HCT116 (cell line): ENCODE data around the gene HSPA12A. TPM values are rescaled to one million over a fixed set of nuclear protein-coding genes. Genes with fewer than 3 reads are reported as not detected.

Experiments used
- ATAC-seq: fragments of 200-7000 bp; cut with Tn5 transposase; 2 replicates; pipeline ENCODE4 v1.9.1; 2020; ENCODE audit warnings: mild to moderate bottlenecking, moderate library complexity
- BruUV-seq: library from RNA; stranded (reverse); fragments of 400-500 nt; replicated peaks from 2 replicates; lab custom pipeline; 2021; lab: Mats Ljungman, UMichigan
- CTCF ChIA-PET: fragments of 300-600 bp; sonication (Branson Sonifier 250); formaldehyde crosslinking; loops from one replicate; lab custom pipeline; 2021; ENCODE audit warnings: antibody characterized with exemption; lab: Charles Lee
- POLR2A ChIA-PET: fragments of 300-600, 350-600 bp; sonication (Branson Sonifier 250); formaldehyde crosslinking; loops from one replicate; lab custom pipeline; 2021; ENCODE audit warnings: antibody characterized with exemption; lab: Charles Lee
- RAD21 ChIA-PET, 2 experiments: fragments of 300-600 bp; sonication (Branson Sonifier 250); formaldehyde crosslinking; loops; one replicate each; lab custom pipeline; 2023; ENCODE audit warnings: low total read pairs in 2 of 2; ENCODE audit not compliant: uncharacterized antibody in 2 of 2, unreplicated experiment in 2 of 2, low non-redundant PET in 1 of 2; lab: Charles Lee
- DNase-seq: peaks from one replicate; pipeline ENCODE4 v3.0.0-alpha.2; 2010; ENCODE audit warnings: low read depth, low spot score
- H2AFZ ChIP-seq: fragments of 200-600 bp; shearing (Covaris generic), sonication (generic); 2 replicates; pipeline ENCODE4 v1.6.1; 2017; ENCODE audit warnings: low read depth, mixed run types, mixed read lengths, antibody characterized with exemption, low read length; ENCODE audit not compliant: poor library complexity, severe bottlenecking
- H3K27ac ChIP-seq: 2 replicates; pipeline ENCODE4 v1.5.1; 2012; ENCODE audit warnings: low read depth, low read length
- H3K27me3 ChIP-seq: fragments of 200-600 bp; sonication (generic); 2 replicates; pipeline ENCODE4 v1.6.1; 2016; ENCODE audit warnings: mixed run types, low read length, mixed read lengths; ENCODE audit not compliant: insufficient read depth
- H3K36me3 ChIP-seq, 2 experiments: fragments of 200-500 bp in 1 of 2; fragments of 200-600 bp in 1 of 2; sonication (Bioruptor generic) in 1 of 2; sonication (generic) in 1 of 2; 2 replicates each; pipeline versions ENCODE4 v1.5.1 to v1.6.1; 2014 to 2016; ENCODE audit warnings: low read length in 2 of 2, inconsistent platforms in 1 of 2, mixed read lengths in 1 of 2, mixed run types in 1 of 2; ENCODE audit not compliant: insufficient read depth in 2 of 2, control insufficient read depth in 1 of 2
- H3K4me1 ChIP-seq, 2 experiments: fragments of 200-600 bp in 1 of 2; sonication (generic) in 1 of 2; 2 replicates each; pipeline versions ENCODE4 v1.5.1 to v1.6.1; 2012 to 2017; ENCODE audit warnings: low read length in 2 of 2, inconsistent platforms in 1 of 2, mild to moderate bottlenecking in 1 of 2, mixed read lengths in 1 of 2, mixed run types in 1 of 2, moderate library complexity in 1 of 2; ENCODE audit not compliant: insufficient read depth in 2 of 2, control insufficient read depth in 1 of 2
- H3K4me2 ChIP-seq: fragments of 200-600 bp; sonication (generic); 2 replicates; pipeline ENCODE4 v1.6.1; 2017; ENCODE audit warnings: mixed run types, low read length, mixed read lengths
- H3K4me3 ChIP-seq, 2 experiments: fragments of 200-600 bp in 1 of 2; sonication (generic) in 1 of 2; replicated peaks in 1 of 2; 2 replicates each; pipeline ENCODE4 v1.5.1; 2011 to 2016; ENCODE audit warnings: low read length in 2 of 2, control low read depth in 1 of 2, low read depth in 1 of 2, mild to moderate bottlenecking in 1 of 2, mixed read lengths in 1 of 2, mixed run types in 1 of 2
- H3K79me2 ChIP-seq: fragments of 200-600 bp; sonication (generic); 2 replicates; pipeline ENCODE4 v1.6.1; 2017; ENCODE audit warnings: mild to moderate bottlenecking, mixed run types, low read length, moderate library complexity, mixed read lengths; ENCODE audit not compliant: insufficient read depth
- H3K9ac ChIP-seq: fragments of 200-600 bp; sonication (generic); 2 replicates; pipeline ENCODE4 v1.6.1; 2016; ENCODE audit warnings: low read length, mixed read lengths
- H3K9me2 ChIP-seq: fragments of 200-600 bp; sonication (generic), shearing (Covaris generic); 2 replicates; pipeline ENCODE4 v1.6.1; 2017; ENCODE audit warnings: mixed run types, mild to moderate bottlenecking, moderate library complexity; ENCODE audit not compliant: insufficient read depth
- H3K9me3 ChIP-seq, 2 experiments: fragments of 200-500 bp in 1 of 2; fragments of 200-600 bp in 1 of 2; sonication (Bioruptor generic) in 1 of 2; sonication (generic) in 1 of 2; 2 replicates each; pipeline ENCODE4 v1.6.1; 2014 to 2017; ENCODE audit warnings: low read length in 2 of 2, mixed read lengths in 2 of 2, inconsistent platforms in 1 of 2, low read depth in 1 of 2, mild to moderate bottlenecking in 1 of 2, mixed run types in 1 of 2, moderate library complexity in 1 of 2; ENCODE audit not compliant: control insufficient read depth in 1 of 2, insufficient read depth in 1 of 2
- H4K20me1 ChIP-seq: fragments of 200-600 bp; sonication (generic), shearing (Covaris generic); 2 replicates; pipeline ENCODE4 v1.6.1; 2017; ENCODE audit warnings: mixed run types, mild to moderate bottlenecking, moderate library complexity; ENCODE audit not compliant: insufficient read depth
- CBX3 ChIP-seq: IDR thresholded peaks from 2 replicates; pipeline ENCODE4 v1.6.1; 2012; ENCODE audit warnings: low read depth
- CEBPB ChIP-seq: IDR thresholded peaks from 2 replicates; pipeline ENCODE4 v1.6.1; 2012; ENCODE audit warnings: low read depth
- CTCF ChIP-seq, 3 experiments: fragments of 200-600 bp in 1 of 3; sonication (generic) in 1 of 3; IDR thresholded peaks in 2 of 3; conservative IDR thresholded peaks in 1 of 3; 2 replicates each; pipeline ENCODE4 v1.5.1; 2012 to 2017; ENCODE audit warnings: low read depth in 2 of 3, low read length in 2 of 3, antibody characterized with exemption in 1 of 3, borderline replicate concordance in 1 of 3, control low read depth in 1 of 3, mild to moderate bottlenecking in 1 of 3, mixed read lengths in 1 of 3, mixed run types in 1 of 3, moderate library complexity in 1 of 3; ENCODE audit not compliant: insufficient read depth in 1 of 3
- EGR1 ChIP-seq: IDR thresholded peaks from 2 replicates; pipeline ENCODE4 v1.6.1; 2012; ENCODE audit warnings: low read depth
- ELF1 ChIP-seq: IDR thresholded peaks from 2 replicates; pipeline ENCODE4 v1.6.1; 2012; ENCODE audit warnings: low read depth, borderline replicate concordance
- EZH2 ChIP-seq: fragments of 200-600 bp; sonication (generic); IDR thresholded peaks from 2 replicates; pipeline ENCODE4 v1.6.1; 2017; ENCODE audit warnings: antibody characterized with exemption, mixed run types
- JUND ChIP-seq: IDR thresholded peaks from 2 replicates; pipeline ENCODE4 v1.6.1; 2012
- POLR2A ChIP-seq: IDR thresholded peaks from 2 replicates; pipeline ENCODE4 v1.7.0; 2011; ENCODE audit warnings: borderline replicate concordance; ENCODE audit not compliant: insufficient read depth, insufficient read length; ENCODE audit errors: extremely low read depth
- RAD21 ChIP-seq: IDR thresholded peaks from 2 replicates; pipeline ENCODE4 v1.6.1; 2012; ENCODE audit warnings: low read depth, mild to moderate bottlenecking
- REST ChIP-seq: IDR thresholded peaks from 2 replicates; pipeline ENCODE4 v1.6.1; 2012; ENCODE audit warnings: low read depth
- SP1 ChIP-seq: IDR thresholded peaks from 2 replicates; pipeline ENCODE4 v1.6.1; 2012; ENCODE audit warnings: low read depth
- ZBTB33 ChIP-seq: IDR thresholded peaks from 2 replicates; pipeline ENCODE4 v1.6.1; 2011; ENCODE audit warnings: mild to moderate bottlenecking, low read length, moderate library complexity; ENCODE audit not compliant: insufficient replicate concordance; ENCODE audit errors: extremely low read depth
- intact Hi-C: fragments of 100-400 bp; cut with micrococcal nuclease; formaldehyde crosslinking; loops from 2 replicates; pipeline ENCODE4 v1.10.0; 2022
- total RNA-seq: library from RNA; stranded (reverse); gene quantifications from one replicate; pipeline ENCODE4 v1.2.1, GENCODE V29; 2021; ENCODE audit not compliant: unreplicated experiment

The HSPA12A gene
- total RNA-seq, 1 experiment from 2014 or later: 19.8 TPM

GRCh38 chr10:116631871-116632295 lies 110.5 kb downstream of the HSPA12A start:
- Histone ChIP-seq H3K9me3 (no peaks in the 10 kb centered on the region), H3K36me3 (no peaks in the 10 kb centered on the region), H2AFZ (no peak overlapping the region), H3K27ac (no peak overlapping the region), H3K4me2 (no peak overlapping the region), H3K4me3 (no peak overlapping the region), H4K20me1 (no peaks in the 10 kb centered on the region), H3K79me2 (no peaks in the 10 kb centered on the region), H3K9ac (no peak overlapping the region), H3K27me3 (no peaks in the 10 kb centered on the region), H3K4me1 (peaks cover 11 to 29% of the 10 kb centered on the region in 2 experiments), H3K9me2 (no peaks in the 10 kb centered on the region)
- TF ChIP-seq CTCF (IDR thresholded peaks at IDR 0.05 in 2 of 3, conservative IDR thresholded peaks at IDR 0.05 in 1 of 3; ENCODE audit: borderline replicate concordance in 1 of 3, insufficient read depth in 1 of 3, low read depth in 2 of 3, low read length in 2 of 3): no peak
- no peak for TF ChIP-seq EGR1
- TF ChIP-seq POLR2A: no peak
- no peak for TF ChIP-seq CBX3
- no peak for TF ChIP-seq REST
- TF ChIP-seq EZH2: no peak
- no peak for TF ChIP-seq CEBPB
- no peak for TF ChIP-seq JUND
- TF ChIP-seq ZBTB33: no peak
- no peak for TF ChIP-seq SP1
- no peak for TF ChIP-seq ELF1
- TF ChIP-seq RAD21: no peak
- intact Hi-C loops: no loop called here
- ChIA-PET CTCF (interaction anchor here (0.8 kb wide), 1 partner anchor 156 kb away, joined by 3 read pairs; no protein-coding TSS in a partner anchor), RAD21 (no interaction called here), POLR2A (no interaction called here)
- DNase-seq: no peak
- no TSS peak for BruUV-seq
- no peak for ATAC-seq
